GM10266 (cell line): ENCODE measurements around the gene STK32B.
"Not testable (repeated sequence)": the region's sequence is repeated elsewhere in the genome, so short reads cannot be mapped to it uniquely, and the experiment has no call there.

Experiments used
- DNase-seq: peaks from one replicate; pipeline ENCODE4 v3.0.0; 2012; ENCODE audit errors: extremely low spot score
- CTCF ChIP-seq: IDR thresholded peaks from 2 replicates; pipeline ENCODE4 v1.5.1; 2012; ENCODE audit warnings: mild to moderate bottlenecking, low read depth; ENCODE audit not compliant: control insufficient read depth, insufficient read depth; ENCODE audit errors: missing control alignments

STK32B gene

GRCh38 chr4:5168891-5169290, 117.6 kb downstream of the STK32B start:
- DNase-seq, result no peak
- TF ChIP-seq CTCF, result no peak

GRCh38 chr4:5175836-5176235, 124.6 kb downstream of the STK32B start:
- DNase-seq, result not testable (repeated sequence)

GRCh38 chr4:5184606-5185005, 133.3 kb downstream of the STK32B start:
- no peak for DNase-seq
- no peak for TF ChIP-seq CTCF

GRCh38 chr4:5185551-5185950, 134.3 kb downstream of the STK32B start:
- TF ChIP-seq CTCF, result no peak
- DNase-seq, result no peak

- DNase-seq, result no peak
- no peak for TF ChIP-seq CTCF
Measured at GRCh38 chr4:5186271-5187064, 135.2 kb downstream of the STK32B start.

- DNase-seq, result no peak
- TF ChIP-seq CTCF, result no peak
Measured at GRCh38 chr4:5188130-5188529, 136.8 kb downstream of the STK32B start.

GRCh38 chr4:5191831-5192230, 140.6 kb downstream of the STK32B start:
- no peak for TF ChIP-seq CTCF
- DNase-seq, result no peak

- no peak for DNase-seq
- TF ChIP-seq CTCF, result no peak
Measured at GRCh38 chr4:5192271-5192670, 141.0 kb downstream of the STK32B start.
